HCT116 (cell line): ENCODE results near the gene SLC25A44. TPM values are rescaled to one million over a fixed set of nuclear protein-coding genes. Genes with fewer than 3 reads are reported as not detected.
A peak's percentile ranks its signal among the peaks of the same experiment; 100 is the strongest.

Experiments
- ATAC-seq: fragments of 200-7000 bp; cut with Tn5 transposase; 2 replicates; pipeline ENCODE4 v1.9.1; 2020; ENCODE audit warnings: mild to moderate bottlenecking, moderate library complexity
- BruUV-seq: library from RNA; stranded (reverse); fragments of 400-500 nt; replicated peaks from 2 replicates; lab custom pipeline; 2021; lab: Mats Ljungman, UMichigan
- CTCF ChIA-PET: fragments of 300-600 bp; sonication (Branson Sonifier 250); formaldehyde crosslinking; loops from one replicate; lab custom pipeline; 2021; ENCODE audit warnings: antibody characterized with exemption; lab: Charles Lee
- POLR2A ChIA-PET: fragments of 300-600, 350-600 bp; sonication (Branson Sonifier 250); formaldehyde crosslinking; loops from one replicate; lab custom pipeline; 2021; ENCODE audit warnings: antibody characterized with exemption; lab: Charles Lee
- RAD21 ChIA-PET, 2 experiments: fragments of 300-600 bp; sonication (Branson Sonifier 250); formaldehyde crosslinking; loops; one replicate each; lab custom pipeline; 2023; ENCODE audit warnings: low total read pairs in 2 of 2; ENCODE audit not compliant: uncharacterized antibody in 2 of 2, unreplicated experiment in 2 of 2, low non-redundant PET in 1 of 2; lab: Charles Lee
- DNase-seq: peaks from one replicate; pipeline ENCODE4 v3.0.0-alpha.2; 2010; ENCODE audit warnings: low read depth, low spot score
- H2AFZ ChIP-seq: fragments of 200-600 bp; shearing (Covaris generic), sonication (generic); 2 replicates; pipeline ENCODE4 v1.6.1; 2017; ENCODE audit warnings: low read depth, mixed run types, mixed read lengths, antibody characterized with exemption, low read length; ENCODE audit not compliant: poor library complexity, severe bottlenecking
- H3K27ac ChIP-seq: 2 replicates; pipeline ENCODE4 v1.5.1; 2012; ENCODE audit warnings: low read depth, low read length
- H3K27me3 ChIP-seq: fragments of 200-600 bp; sonication (generic); 2 replicates; pipeline ENCODE4 v1.6.1; 2016; ENCODE audit warnings: mixed run types, low read length, mixed read lengths; ENCODE audit not compliant: insufficient read depth
- H3K36me3 ChIP-seq, 2 experiments: fragments of 200-500 bp in 1 of 2; fragments of 200-600 bp in 1 of 2; sonication (Bioruptor generic) in 1 of 2; sonication (generic) in 1 of 2; 2 replicates each; pipeline versions ENCODE4 v1.5.1 to v1.6.1; 2014 to 2016; ENCODE audit warnings: low read length in 2 of 2, inconsistent platforms in 1 of 2, mixed read lengths in 1 of 2, mixed run types in 1 of 2; ENCODE audit not compliant: insufficient read depth in 2 of 2, control insufficient read depth in 1 of 2
- H3K4me1 ChIP-seq, 2 experiments: fragments of 200-600 bp in 1 of 2; sonication (generic) in 1 of 2; 2 replicates each; pipeline versions ENCODE4 v1.5.1 to v1.6.1; 2012 to 2017; ENCODE audit warnings: low read length in 2 of 2, inconsistent platforms in 1 of 2, mild to moderate bottlenecking in 1 of 2, mixed read lengths in 1 of 2, mixed run types in 1 of 2, moderate library complexity in 1 of 2; ENCODE audit not compliant: insufficient read depth in 2 of 2, control insufficient read depth in 1 of 2
- H3K4me2 ChIP-seq: fragments of 200-600 bp; sonication (generic); 2 replicates; pipeline ENCODE4 v1.6.1; 2017; ENCODE audit warnings: mixed run types, low read length, mixed read lengths
- H3K4me3 ChIP-seq, 2 experiments: fragments of 200-600 bp in 1 of 2; sonication (generic) in 1 of 2; replicated peaks in 1 of 2; 2 replicates each; pipeline ENCODE4 v1.5.1; 2011 to 2016; ENCODE audit warnings: low read length in 2 of 2, control low read depth in 1 of 2, low read depth in 1 of 2, mild to moderate bottlenecking in 1 of 2, mixed read lengths in 1 of 2, mixed run types in 1 of 2
- H3K79me2 ChIP-seq: fragments of 200-600 bp; sonication (generic); 2 replicates; pipeline ENCODE4 v1.6.1; 2017; ENCODE audit warnings: mild to moderate bottlenecking, mixed run types, low read length, moderate library complexity, mixed read lengths; ENCODE audit not compliant: insufficient read depth
- H3K9ac ChIP-seq: fragments of 200-600 bp; sonication (generic); 2 replicates; pipeline ENCODE4 v1.6.1; 2016; ENCODE audit warnings: low read length, mixed read lengths
- H3K9me2 ChIP-seq: fragments of 200-600 bp; sonication (generic), shearing (Covaris generic); 2 replicates; pipeline ENCODE4 v1.6.1; 2017; ENCODE audit warnings: mixed run types, mild to moderate bottlenecking, moderate library complexity; ENCODE audit not compliant: insufficient read depth
- H3K9me3 ChIP-seq, 2 experiments: fragments of 200-500 bp in 1 of 2; fragments of 200-600 bp in 1 of 2; sonication (Bioruptor generic) in 1 of 2; sonication (generic) in 1 of 2; 2 replicates each; pipeline ENCODE4 v1.6.1; 2014 to 2017; ENCODE audit warnings: low read length in 2 of 2, mixed read lengths in 2 of 2, inconsistent platforms in 1 of 2, low read depth in 1 of 2, mild to moderate bottlenecking in 1 of 2, mixed run types in 1 of 2, moderate library complexity in 1 of 2; ENCODE audit not compliant: control insufficient read depth in 1 of 2, insufficient read depth in 1 of 2
- H4K20me1 ChIP-seq: fragments of 200-600 bp; sonication (generic), shearing (Covaris generic); 2 replicates; pipeline ENCODE4 v1.6.1; 2017; ENCODE audit warnings: mixed run types, mild to moderate bottlenecking, moderate library complexity; ENCODE audit not compliant: insufficient read depth
- CTCF ChIP-seq, 3 experiments: fragments of 200-600 bp in 1 of 3; sonication (generic) in 1 of 3; IDR thresholded peaks in 2 of 3; conservative IDR thresholded peaks in 1 of 3; 2 replicates each; pipeline ENCODE4 v1.5.1; 2012 to 2017; ENCODE audit warnings: low read depth in 2 of 3, low read length in 2 of 3, antibody characterized with exemption in 1 of 3, borderline replicate concordance in 1 of 3, control low read depth in 1 of 3, mild to moderate bottlenecking in 1 of 3, mixed read lengths in 1 of 3, mixed run types in 1 of 3, moderate library complexity in 1 of 3; ENCODE audit not compliant: insufficient read depth in 1 of 3
- POLR2A ChIP-seq: IDR thresholded peaks from 2 replicates; pipeline ENCODE4 v1.7.0; 2011; ENCODE audit warnings: borderline replicate concordance; ENCODE audit not compliant: insufficient read depth, insufficient read length; ENCODE audit errors: extremely low read depth
- POLR2AphosphoS5 ChIP-seq: IDR thresholded peaks from 2 replicates; pipeline ENCODE4 v1.6.1; 2011; ENCODE audit warnings: mild to moderate bottlenecking, low read depth, low read length, moderate library complexity
- intact Hi-C: fragments of 100-400 bp; cut with micrococcal nuclease; formaldehyde crosslinking; loops from 2 replicates; pipeline ENCODE4 v1.10.0; 2022
- total RNA-seq: library from RNA; stranded (reverse); gene quantifications from one replicate; pipeline ENCODE4 v1.2.1, GENCODE V29; 2021; ENCODE audit not compliant: unreplicated experiment

SLC25A44 gene
- total RNA-seq, 1 experiment from 2014 or later = 17.5 TPM

GRCh38 chr1:156246781-156247459 lies 53.0 kb downstream of the SLC25A44 start:
- H3K4me2 ChIP-seq = peak overlapping the region; percentile 41
- no peaks in the 10 kb centered on the region for H3K9me2 ChIP-seq
- peak overlapping the region; percentile 24; the same call in 1 of the 2 replicates for H3K27ac ChIP-seq
- TF ChIP-seq POLR2AphosphoS5 (0 out of 2 replicates have a peak, but pooled peaks have one; percentile 33), CTCF (IDR thresholded peaks at IDR 0.05 in 2 of 3, conservative IDR thresholded peaks at IDR 0.05 in 1 of 3; ENCODE audit: borderline replicate concordance in 1 of 3, insufficient read depth in 1 of 3, low read depth in 2 of 3, low read length in 2 of 3) (no peak), POLR2A (no peak)
- no TSS peak for BruUV-seq
- no peaks in the 10 kb centered on the region for H3K27me3 ChIP-seq
- intact Hi-C loops = no loop called here
- H2AFZ ChIP-seq = no peak overlapping the region
- H3K4me1 ChIP-seq = peaks cover 8 to 19% of the 10 kb centered on the region in 2 experiments
- ATAC-seq (peak; percentile 82), DNase-seq (no peak)
- H3K9ac ChIP-seq = no peak overlapping the region; the same call in 1 of the 2 replicates
- POLR2A ChIA-PET = no interaction called here
- H3K79me2 ChIP-seq = no peaks in the 10 kb centered on the region
- RAD21 ChIA-PET = no interaction called here
- peaks cover 16 to 26% of the 10 kb centered on the region in 2 experiments; a peak in 3 of 4 replicates for H3K36me3 ChIP-seq
- CTCF ChIA-PET = interaction anchor here (1.4 kb wide), 1 partner anchor 13 kb away, joined by 3 read pairs; no protein-coding TSS in a partner anchor
- peaks cover 3% of the 10 kb centered on the region; the same call in 1 of the 2 replicates for H4K20me1 ChIP-seq
- no peak overlapping the region for H3K4me3 ChIP-seq
- no peaks in the 10 kb centered on the region for H3K9me3 ChIP-seq
